ENCODE data around the gene DDX55.

The DDX55 gene

DNA sequence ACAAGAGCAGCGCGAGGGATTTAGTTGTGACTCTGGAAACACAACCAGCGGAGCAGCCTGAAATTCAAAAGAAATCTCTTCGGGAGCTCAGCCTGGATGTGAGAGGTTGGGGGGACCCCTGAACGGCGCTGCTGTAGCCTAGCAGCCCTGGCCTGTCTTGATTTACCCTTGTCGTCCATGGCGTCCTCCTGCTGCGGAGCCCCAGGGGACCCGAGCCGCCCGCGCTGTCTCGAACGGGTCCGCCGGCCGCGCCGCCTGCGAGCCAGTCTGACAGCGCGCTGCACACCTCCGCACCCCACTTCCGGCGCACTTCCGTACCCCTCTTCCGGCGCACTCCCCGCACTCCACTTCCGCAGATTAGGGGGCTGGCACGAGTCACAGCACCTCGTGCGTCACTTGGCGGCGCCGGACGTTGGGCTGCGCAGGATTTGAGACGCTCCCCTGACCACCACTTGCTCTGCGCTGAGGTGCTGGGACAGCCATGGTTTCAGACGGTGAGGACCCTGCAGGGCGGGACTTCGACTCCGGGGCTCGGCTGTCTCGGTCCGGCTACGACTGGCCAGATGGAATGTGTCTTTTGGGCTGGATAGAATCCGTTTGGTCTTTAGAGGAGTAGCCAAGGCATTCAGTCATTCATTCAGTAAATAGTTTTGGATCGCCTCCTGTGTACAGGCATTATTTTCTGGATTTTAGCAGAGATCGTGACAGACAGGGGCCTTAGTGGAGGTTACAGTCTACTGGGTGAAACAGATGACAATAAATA, 31.7 kb downstream of the DDX55 start, which contains the start of the genes EIF2B1 and GTF2H3:
Gene EIF2B1, minus strand, starts transcription at position 308 of the 763 bp plus-strand sequence. Its CDS starts 129 bp downstream, at position 179.
Gene GTF2H3, plus strand, starts transcription at position 451 of the 763 bp plus-strand sequence. Its CDS starts 31 bp downstream, at position 482.
- DNase-seq: peak; percentile 99
- peak within 1 kb of the TSS; percentile 87 for H3K9ac ChIP-seq (ENCODE audit: low read length)
- no peak within 1 kb of the TSS for H2BK5ac ChIP-seq (ENCODE audit: low read length)
- no peak within 1 kb of the TSS for H2BK120ac ChIP-seq (ENCODE audit: low read depth, low read length)
- peaks cover 4% of the 10 kb centered on the region for H3K4me1 ChIP-seq (ENCODE audit: control insufficient read depth, low read depth, low read length)
- no CpG with 5 or more reads among the region's 52 CpGs for WGBS (ENCODE audit: extremely low coverage, insufficient coverage, low lambda C conversion rate)
- H3K23ac ChIP-seq (ENCODE audit: low read length): no peak within 1 kb of the TSS
- H3K4me3 ChIP-seq (ENCODE audit: low read length): peak within 1 kb of the TSS; percentile 90
- peak within 1 kb of the TSS; percentile 83 for H3K4me2 ChIP-seq (ENCODE audit: low read length)
- H2BK15ac ChIP-seq (replicated peaks; ENCODE audit: low read depth): no peak within 1 kb of the TSS
- peaks cover 9% of the 10 kb centered on the region for H3K79me1 ChIP-seq (ENCODE audit: low read length)
- peaks cover 12% of the 10 kb centered on the region for H3K79me2 ChIP-seq (ENCODE audit: control insufficient read depth, insufficient read depth, low read length)
- peak within 1 kb of the TSS; percentile 87 for H4K5ac ChIP-seq (ENCODE audit: low read length)
- no peak within 1 kb of the TSS for H2AK5ac ChIP-seq (ENCODE audit: low read length)
- peak within 1 kb of the TSS; percentile 6 for H3K27ac ChIP-seq (ENCODE audit: low read depth, low read length)
- H3K18ac ChIP-seq (ENCODE audit: low read length): peak within 1 kb of the TSS; percentile 70
- peak within 1 kb of the TSS; percentile 77 for H4K8ac ChIP-seq (ENCODE audit: low read depth, low read length)
- no peaks in the 10 kb centered on the region for H3K27me3 ChIP-seq (ENCODE audit: insufficient read depth, low read length, poor library complexity)
- H3K4ac ChIP-seq (ENCODE audit: low read depth, low read length): peak within 1 kb of the TSS; percentile 57
- H3K56ac ChIP-seq (ENCODE audit: low read length): peak within 1 kb of the TSS; percentile 88
- H3K36me3 ChIP-seq (ENCODE audit: control insufficient read depth, insufficient read depth, low read length): peaks cover 1% of the 10 kb centered on the region

DNA sequence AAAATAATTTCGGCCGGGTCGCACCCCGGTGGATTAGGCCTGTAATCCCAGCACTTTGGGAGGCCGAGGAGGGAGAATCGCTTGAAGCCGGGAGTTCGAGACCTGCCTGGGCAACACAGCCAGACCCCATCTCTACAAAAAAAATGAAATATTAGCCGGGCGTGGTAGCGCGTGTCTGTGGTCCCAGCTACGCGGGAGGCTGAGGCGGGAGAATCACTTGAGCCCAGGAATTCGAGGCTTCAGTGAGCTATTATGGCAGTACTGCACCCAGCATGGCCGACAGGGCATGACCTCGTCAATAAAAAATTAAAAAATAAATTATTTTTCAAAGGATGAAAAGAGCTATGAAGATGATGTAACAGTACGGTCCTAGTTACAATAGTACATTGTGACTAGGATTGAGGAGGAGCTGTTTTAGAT, 32.3 kb downstream of the DDX55 start:
- peak overlapping the region; percentile 57 for H3K4ac ChIP-seq (ENCODE audit: low read depth, low read length)
- no peak overlapping the region for H2BK5ac ChIP-seq (ENCODE audit: low read length)
- H3K4me3 ChIP-seq (ENCODE audit: low read length): peak overlapping the region; percentile 73
- peak overlapping the region; percentile 77 for H4K8ac ChIP-seq (ENCODE audit: low read depth, low read length)
- peaks cover 9% of the 10 kb centered on the region for H3K79me1 ChIP-seq (ENCODE audit: low read length)
- H3K56ac ChIP-seq (ENCODE audit: low read length): peak overlapping the region; percentile 88
- no peak overlapping the region for H3K27ac ChIP-seq (ENCODE audit: low read depth, low read length)
- no peak overlapping the region for H3K18ac ChIP-seq (ENCODE audit: low read length)
- H4K5ac ChIP-seq (ENCODE audit: low read length): no peak overlapping the region
- no peak overlapping the region for H2AK5ac ChIP-seq (ENCODE audit: low read length)
- 100% methylated on average over 1 of the region's 19 CpGs for WGBS (ENCODE audit: extremely low coverage, insufficient coverage, low lambda C conversion rate)
- peak overlapping the region; percentile 77 for H3K4me2 ChIP-seq (ENCODE audit: low read length)
- H3K9ac ChIP-seq (ENCODE audit: low read length): peak overlapping the region; percentile 87
- no peak overlapping the region for H2BK120ac ChIP-seq (ENCODE audit: low read depth, low read length)
- H2BK15ac ChIP-seq (replicated peaks; ENCODE audit: low read depth): no peak overlapping the region
- peaks cover 12% of the 10 kb centered on the region for H3K79me2 ChIP-seq (ENCODE audit: control insufficient read depth, insufficient read depth, low read length)
- peak; percentile 16 for DNase-seq
- H3K4me1 ChIP-seq (ENCODE audit: control insufficient read depth, low read depth, low read length): peaks cover 4% of the 10 kb centered on the region
- no peaks in the 10 kb centered on the region for H3K27me3 ChIP-seq (ENCODE audit: insufficient read depth, low read length, poor library complexity)
- H3K36me3 ChIP-seq (ENCODE audit: control insufficient read depth, insufficient read depth, low read length): peaks cover 1% of the 10 kb centered on the region
- H3K23ac ChIP-seq (ENCODE audit: low read length): no peak overlapping the region

DNA sequence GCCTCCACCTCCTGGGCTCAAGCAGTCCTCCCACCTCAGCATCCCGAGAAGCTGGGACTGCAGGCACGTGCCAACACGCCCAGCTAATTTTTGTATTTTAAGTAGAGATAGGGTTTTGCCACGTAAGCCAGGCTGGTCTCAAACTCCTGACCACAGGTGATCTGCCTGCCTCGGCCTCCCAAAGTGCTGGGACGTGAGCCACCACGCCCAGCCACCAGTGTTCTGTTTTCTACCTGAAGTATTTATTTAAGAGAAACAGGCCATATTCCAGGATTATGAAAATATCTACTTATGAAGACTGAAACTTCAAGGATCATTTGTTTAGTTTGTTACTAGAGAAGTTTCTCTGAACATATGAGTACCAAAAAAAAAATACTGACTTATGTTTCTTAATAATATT, 42.0 kb downstream of the DDX55 start:
- no peak overlapping the region for H2AK5ac ChIP-seq (ENCODE audit: low read length)
- H3K4ac ChIP-seq (ENCODE audit: low read depth, low read length): no peak overlapping the region
- H3K4me3 ChIP-seq (ENCODE audit: low read length): no peak overlapping the region
- H3K79me2 ChIP-seq (ENCODE audit: control insufficient read depth, insufficient read depth, low read length): no peaks in the 10 kb centered on the region
- H3K27ac ChIP-seq (ENCODE audit: low read depth, low read length): no peak overlapping the region
- H3K79me1 ChIP-seq (ENCODE audit: low read length): no peaks in the 10 kb centered on the region
- no peak for DNase-seq
- WGBS (ENCODE audit: extremely low coverage, insufficient coverage, low lambda C conversion rate): no CpG with 5 or more reads among the region's 7 CpGs
- peaks cover 5% of the 10 kb centered on the region for H3K36me3 ChIP-seq (ENCODE audit: control insufficient read depth, insufficient read depth, low read length)
- H2BK15ac ChIP-seq (replicated peaks; ENCODE audit: low read depth): no peak overlapping the region
- no peak overlapping the region for H4K5ac ChIP-seq (ENCODE audit: low read length)
- H3K18ac ChIP-seq (ENCODE audit: low read length): no peak overlapping the region
- H3K56ac ChIP-seq (ENCODE audit: low read length): no peak overlapping the region
- H3K4me1 ChIP-seq (ENCODE audit: control insufficient read depth, low read depth, low read length): no peaks in the 10 kb centered on the region
- no peak overlapping the region for H3K23ac ChIP-seq (ENCODE audit: low read length)
- no peak overlapping the region for H2BK5ac ChIP-seq (ENCODE audit: low read length)
- no peaks in the 10 kb centered on the region for H3K27me3 ChIP-seq (ENCODE audit: insufficient read depth, low read length, poor library complexity)
- no peak overlapping the region for H3K9ac ChIP-seq (ENCODE audit: low read length)
- no peak overlapping the region for H2BK120ac ChIP-seq (ENCODE audit: low read depth, low read length)
- no peak overlapping the region for H3K4me2 ChIP-seq (ENCODE audit: low read length)
- no peak overlapping the region for H4K8ac ChIP-seq (ENCODE audit: low read depth, low read length)

DNA sequence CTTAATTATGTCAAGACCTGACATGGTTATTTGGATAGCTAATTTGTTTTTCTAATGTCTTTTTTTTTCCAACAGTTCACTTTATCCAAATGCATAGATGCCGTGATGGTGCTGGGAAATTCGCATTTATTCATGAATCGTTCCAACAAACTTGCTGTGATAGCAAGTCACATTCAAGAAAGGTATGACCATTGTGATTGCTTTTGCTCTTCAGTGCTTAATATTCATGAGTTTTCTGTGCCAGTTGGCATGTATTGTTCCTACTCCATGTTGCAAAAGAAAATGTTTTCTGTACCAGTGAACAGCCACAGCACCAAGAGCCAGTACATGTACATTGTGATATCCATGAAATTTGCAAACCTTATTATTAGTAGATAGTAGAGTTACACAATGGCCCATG, 43.5 kb downstream of the DDX55 start:
- Histone ChIP-seq H4K5ac (ENCODE audit: low read length) (no peak overlapping the region), H2BK15ac (replicated peaks; ENCODE audit: low read depth) (no peak overlapping the region), H3K79me2 (ENCODE audit: control insufficient read depth, insufficient read depth, low read length) (no peaks in the 10 kb centered on the region), H3K9ac (ENCODE audit: low read length) (no peak overlapping the region), H2BK5ac (ENCODE audit: low read length) (no peak overlapping the region), H3K18ac (ENCODE audit: low read length) (no peak overlapping the region), H3K36me3 (ENCODE audit: control insufficient read depth, insufficient read depth, low read length) (peaks cover 2% of the 10 kb centered on the region), H2BK120ac (ENCODE audit: low read depth, low read length) (no peak overlapping the region), H3K4me3 (ENCODE audit: low read length) (no peak overlapping the region), H3K23ac (ENCODE audit: low read length) (no peak overlapping the region), H3K4me2 (ENCODE audit: low read length) (no peak overlapping the region), H3K4ac (ENCODE audit: low read depth, low read length) (no peak overlapping the region), H4K8ac (ENCODE audit: low read depth, low read length) (no peak overlapping the region), H2AK5ac (ENCODE audit: low read length) (no peak overlapping the region), H3K79me1 (ENCODE audit: low read length) (no peaks in the 10 kb centered on the region), H3K56ac (ENCODE audit: low read length) (no peak overlapping the region), H3K27ac (ENCODE audit: low read depth, low read length) (no peak overlapping the region), H3K27me3 (ENCODE audit: insufficient read depth, low read length, poor library complexity) (no peaks in the 10 kb centered on the region), H3K4me1 (ENCODE audit: control insufficient read depth, low read depth, low read length) (no peaks in the 10 kb centered on the region)
- DNase-seq: no peak
- no CpG with 5 or more reads among the region's 3 CpGs for WGBS (ENCODE audit: extremely low coverage, insufficient coverage, low lambda C conversion rate)

DNA sequence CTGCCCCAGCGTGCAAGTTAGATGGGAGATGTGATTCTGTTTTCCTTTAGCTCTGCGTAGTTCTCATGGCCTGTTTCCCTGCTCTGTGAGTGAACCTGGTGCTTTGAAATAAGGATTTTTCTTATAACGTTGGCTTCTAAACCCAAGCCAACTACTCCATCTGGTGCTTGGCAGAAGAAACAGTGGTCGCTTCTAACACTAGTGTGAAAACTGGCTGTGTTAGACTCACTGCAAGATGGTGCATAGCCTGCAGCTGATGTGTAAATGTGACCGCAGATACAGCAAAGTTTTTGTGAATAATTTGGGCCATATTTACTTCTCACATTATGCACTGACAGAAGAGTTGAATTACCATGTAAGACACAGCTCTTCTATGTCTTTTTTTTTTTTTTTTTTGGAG, 44.0 kb downstream of the DDX55 start:
- H3K27me3 ChIP-seq (ENCODE audit: insufficient read depth, low read length, poor library complexity): no peaks in the 10 kb centered on the region
- H3K4ac ChIP-seq (ENCODE audit: low read depth, low read length): no peak overlapping the region
- H3K4me1 ChIP-seq (ENCODE audit: control insufficient read depth, low read depth, low read length): no peaks in the 10 kb centered on the region
- H4K5ac ChIP-seq (ENCODE audit: low read length): no peak overlapping the region
- no peak overlapping the region for H2BK5ac ChIP-seq (ENCODE audit: low read length)
- H4K8ac ChIP-seq (ENCODE audit: low read depth, low read length): no peak overlapping the region
- H3K79me1 ChIP-seq (ENCODE audit: low read length): no peaks in the 10 kb centered on the region
- no peak for DNase-seq
- no peak overlapping the region for H3K9ac ChIP-seq (ENCODE audit: low read length)
- H2BK120ac ChIP-seq (ENCODE audit: low read depth, low read length): no peak overlapping the region
- no peaks in the 10 kb centered on the region for H3K79me2 ChIP-seq (ENCODE audit: control insufficient read depth, insufficient read depth, low read length)
- no peak overlapping the region for H3K4me2 ChIP-seq (ENCODE audit: low read length)
- H3K4me3 ChIP-seq (ENCODE audit: low read length): no peak overlapping the region
- H3K27ac ChIP-seq (ENCODE audit: low read depth, low read length): no peak overlapping the region
- H3K23ac ChIP-seq (ENCODE audit: low read length): no peak overlapping the region
- no peak overlapping the region for H3K56ac ChIP-seq (ENCODE audit: low read length)
- H2AK5ac ChIP-seq (ENCODE audit: low read length): no peak overlapping the region
- WGBS (ENCODE audit: extremely low coverage, insufficient coverage, low lambda C conversion rate): no CpG with 5 or more reads among the region's 5 CpGs
- no peak overlapping the region for H3K18ac ChIP-seq (ENCODE audit: low read length)
- H3K36me3 ChIP-seq (ENCODE audit: control insufficient read depth, insufficient read depth, low read length): peaks cover 4% of the 10 kb centered on the region
- H2BK15ac ChIP-seq (replicated peaks; ENCODE audit: low read depth): no peak overlapping the region
